Activated naive CD4-positive, alpha-beta T cell treated with Interleukin-2 at 50 U/mL for 16 hours (primary cell): ENCODE measurements around the gene TNFRSF21.
"Not testable (repeated sequence)": the region's sequence is repeated elsewhere in the genome, so short reads cannot be mapped to it uniquely, and the experiment has no call there.

ENCODE experiments used
- DNase-seq: peaks from one replicate; pipeline ENCODE4 v3.0.0-alpha.2; 2020

TNFRSF21 gene

DNA sequence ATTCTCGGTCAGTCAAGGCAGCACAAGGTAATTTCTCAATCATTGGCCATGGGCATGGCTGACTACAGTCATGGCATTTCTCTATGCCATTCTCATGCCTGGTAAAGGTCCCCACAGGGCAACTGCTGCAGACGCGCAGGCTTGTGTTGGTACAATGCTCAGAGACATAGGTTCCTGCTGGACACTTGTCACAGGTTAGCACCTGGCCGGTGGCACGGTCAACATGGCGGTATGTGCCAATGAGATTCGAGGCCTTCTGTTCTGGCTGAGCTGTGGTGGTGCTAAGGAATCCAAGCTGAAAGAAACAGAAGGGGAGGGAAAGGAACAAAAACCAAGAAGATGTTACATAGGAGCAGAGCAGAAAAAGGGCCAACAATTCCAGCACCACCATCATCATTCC, 23.4 kb downstream of the TNFRSF21 start:
- no peak for DNase-seq

DNA sequence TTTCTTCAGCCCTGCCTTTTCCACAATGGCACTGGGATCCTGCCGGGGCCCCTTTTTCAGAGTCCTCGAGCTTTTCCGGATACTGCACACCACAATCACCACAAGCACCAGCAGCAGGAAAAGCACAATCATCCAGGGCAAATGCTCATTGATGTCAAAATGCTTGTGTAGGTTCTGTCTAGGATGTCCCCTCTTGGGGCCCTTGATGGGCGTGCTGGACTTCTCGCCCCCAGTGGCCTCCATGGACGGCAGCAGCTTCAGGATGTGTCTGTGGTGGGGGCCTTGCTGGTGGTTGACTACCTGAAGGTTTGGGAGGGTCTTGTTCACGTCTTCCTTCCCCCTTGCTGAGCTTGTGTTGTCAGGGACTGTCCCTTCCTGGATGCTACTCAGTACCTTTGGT, 25.7 kb downstream of the TNFRSF21 start:
- DNase-seq = no peak

DNA sequence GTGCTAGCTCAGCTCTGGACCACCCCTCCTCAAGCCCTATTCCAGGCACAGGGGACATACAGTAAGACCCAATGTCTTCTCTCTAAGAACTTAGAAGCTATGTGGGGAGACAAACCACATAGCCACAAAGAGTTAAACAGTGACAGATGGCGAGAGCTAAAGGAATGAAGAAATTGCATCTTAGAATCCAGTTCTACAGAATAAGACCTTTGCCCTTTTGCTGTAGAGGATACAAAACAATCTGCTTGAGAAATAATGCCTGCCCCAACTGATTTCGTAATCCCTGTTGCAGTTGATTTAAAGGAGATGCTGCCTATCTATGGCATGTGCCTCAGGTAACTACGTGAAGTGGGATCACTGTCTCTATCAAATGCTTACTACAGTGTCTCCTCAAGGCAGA, 31.2 kb downstream of the TNFRSF21 start:
- DNase-seq = no peak

DNA sequence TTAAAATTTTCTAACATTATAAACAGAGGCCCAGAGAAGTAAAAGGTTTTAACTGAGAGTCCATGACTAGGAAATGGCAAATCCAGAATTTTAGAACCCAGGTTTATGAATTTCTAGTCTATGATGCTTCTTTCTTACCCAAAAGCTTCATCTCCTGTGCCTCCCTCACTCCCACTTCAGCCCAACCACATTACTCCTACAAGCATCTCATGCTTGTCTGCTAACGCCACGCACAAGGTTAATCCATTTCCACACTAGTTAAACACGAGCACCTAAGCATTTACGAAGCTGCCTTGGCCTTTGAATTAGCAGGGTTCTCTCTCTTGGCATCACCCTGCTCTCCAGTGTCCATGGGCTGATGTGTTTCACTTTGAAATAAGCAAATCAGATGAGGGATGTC, 32.0 kb downstream of the TNFRSF21 start:
- DNase-seq = no peak

DNA sequence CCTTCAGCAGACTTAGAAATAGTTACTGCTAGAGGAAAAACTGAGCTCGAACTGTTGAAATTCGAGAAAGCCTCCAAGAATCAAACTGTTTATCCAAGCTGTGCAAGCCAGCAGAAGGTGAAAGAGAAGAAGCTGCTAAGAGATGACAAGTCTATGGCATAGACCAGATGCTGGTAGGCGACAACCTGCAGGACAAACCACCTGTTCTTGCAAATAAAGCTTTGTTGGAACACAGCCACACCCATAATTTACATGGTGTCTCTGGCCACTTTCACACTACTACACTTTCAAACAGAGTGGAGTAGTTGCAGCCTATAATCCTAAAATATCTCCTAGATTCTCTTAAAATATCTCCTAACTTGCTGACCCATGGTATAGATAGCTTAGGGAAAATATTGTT, 33.3 kb downstream of the TNFRSF21 start:
- no peak for DNase-seq

DNA sequence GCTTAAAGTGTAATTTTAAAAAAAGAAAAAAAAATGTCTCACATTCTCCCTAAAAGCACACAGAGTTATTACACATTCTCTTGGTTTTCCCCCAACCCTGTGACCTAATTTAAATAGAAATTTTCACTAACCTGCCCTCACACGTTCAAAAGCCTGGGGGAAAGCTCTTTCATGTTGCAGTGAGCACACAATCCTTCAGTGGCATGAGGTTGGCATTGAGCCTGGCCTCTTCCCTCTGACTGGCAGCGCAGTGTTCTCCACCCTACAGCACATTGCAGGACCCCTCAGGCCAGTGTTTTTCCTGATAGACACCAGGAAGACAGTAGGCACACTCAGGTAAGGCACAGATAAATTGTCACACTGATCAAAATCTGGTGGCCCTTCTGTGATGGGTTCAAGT, 34.1 kb downstream of the TNFRSF21 start:
- DNase-seq = no peak

DNA sequence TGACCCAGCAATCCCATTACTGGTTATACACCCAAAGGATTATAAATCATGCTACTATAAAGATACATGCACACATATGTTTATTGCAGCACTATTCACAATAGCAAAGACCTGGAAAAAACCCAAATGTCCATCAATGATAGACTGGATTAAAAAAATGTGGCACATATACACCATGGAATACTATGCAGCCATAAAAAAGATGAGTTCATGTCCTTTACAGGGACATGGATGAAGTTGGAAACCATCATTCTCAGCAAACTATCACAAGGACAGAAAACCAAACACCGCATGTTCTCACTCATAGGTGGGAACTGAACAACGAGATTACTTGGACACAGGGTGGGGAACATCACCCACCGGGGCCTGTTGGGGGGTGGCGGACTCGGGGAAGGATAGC, 34.6 kb downstream of the TNFRSF21 start:
- not testable (repeated sequence) for DNase-seq

DNA sequence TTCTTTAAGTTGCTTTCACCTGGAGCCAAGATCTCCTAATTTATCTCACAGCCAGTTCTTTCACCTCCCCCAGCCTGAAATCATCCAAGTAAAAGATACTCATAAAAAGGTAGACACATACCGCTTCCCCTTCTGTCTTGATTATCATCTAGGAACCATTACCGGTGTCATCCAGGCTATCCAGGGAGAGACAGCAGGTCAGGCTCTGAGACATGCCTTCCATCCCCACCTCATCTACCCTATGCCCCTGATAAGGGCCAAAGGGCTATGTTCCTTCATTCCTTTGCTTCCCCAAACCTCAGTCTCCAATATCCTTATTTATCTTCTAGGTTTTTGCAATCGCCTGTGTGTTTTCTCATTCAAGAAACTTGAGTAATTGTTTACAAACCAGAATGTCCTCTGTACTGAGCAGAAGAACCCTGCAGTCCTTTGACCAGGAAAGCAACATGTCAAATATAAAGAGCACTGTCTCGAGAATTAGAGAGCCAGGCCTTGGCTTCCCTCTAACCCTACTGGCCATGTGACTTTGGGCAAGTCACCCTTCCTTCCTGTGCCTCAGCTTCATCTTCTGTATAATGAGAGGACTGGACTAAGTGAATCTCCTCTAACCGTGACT, 41.0 kb downstream of the TNFRSF21 start:
- DNase-seq = no peak

DNA sequence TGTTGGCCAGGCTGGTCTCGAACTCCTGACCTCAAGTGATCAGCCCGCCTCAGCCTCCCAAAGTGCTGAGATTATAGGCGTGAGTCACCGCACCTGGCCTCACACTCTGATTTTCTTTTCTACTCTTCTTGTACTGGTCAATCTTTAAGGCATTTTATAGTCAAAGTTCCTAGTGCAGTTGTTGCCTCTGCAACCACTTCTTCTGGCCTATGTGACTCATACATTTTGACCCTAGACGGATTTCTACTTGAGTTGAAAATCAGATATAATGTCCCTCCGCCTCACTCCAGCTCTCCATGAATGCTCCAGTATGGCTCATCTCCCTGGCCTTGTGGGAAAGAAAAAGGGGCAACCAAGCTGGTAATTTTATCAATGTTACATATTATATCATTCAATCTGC, 42.4 kb downstream of the TNFRSF21 start:
- no peak for DNase-seq

DNA sequence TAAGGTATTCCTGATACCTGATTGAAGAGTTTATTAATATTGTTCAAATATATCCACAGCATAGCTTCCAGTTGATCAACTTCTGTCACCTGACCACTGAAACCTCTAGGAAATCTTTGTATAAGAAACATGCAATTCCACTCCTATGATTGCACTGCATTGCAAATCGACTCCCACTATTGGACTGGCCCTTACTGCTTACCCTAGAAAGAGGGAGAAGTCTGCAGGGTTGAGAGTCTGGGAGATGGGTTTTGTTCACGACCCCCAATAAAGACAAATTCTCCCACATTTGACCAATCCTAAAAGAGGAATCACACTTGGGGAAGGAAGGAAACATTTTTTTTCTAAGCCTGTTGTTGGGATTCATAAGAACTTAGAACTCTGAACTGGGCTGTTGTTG, 43.7 kb downstream of the TNFRSF21 start:
- DNase-seq = no peak

DNA sequence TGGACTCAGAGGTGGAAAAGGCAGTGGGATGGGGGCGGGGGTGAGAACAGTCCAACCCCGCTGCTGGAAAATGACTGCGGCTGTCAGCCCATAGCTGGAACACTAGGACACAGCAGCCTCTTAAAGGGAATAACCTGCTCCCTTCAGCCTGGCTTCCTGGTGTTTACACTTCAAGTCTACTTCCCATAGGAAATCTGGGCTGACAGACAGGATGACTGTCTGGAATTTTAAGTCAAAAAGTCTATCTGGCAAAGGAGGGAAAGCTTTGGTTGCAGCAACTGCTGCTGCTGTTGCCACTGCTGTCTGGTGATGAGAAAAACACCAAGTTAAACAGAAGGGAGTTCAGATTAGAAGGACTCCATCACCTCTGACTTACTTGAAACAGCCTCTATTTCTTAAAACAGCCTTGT, 44.9 kb downstream of the TNFRSF21 start:
- DNase-seq = no peak

DNA sequence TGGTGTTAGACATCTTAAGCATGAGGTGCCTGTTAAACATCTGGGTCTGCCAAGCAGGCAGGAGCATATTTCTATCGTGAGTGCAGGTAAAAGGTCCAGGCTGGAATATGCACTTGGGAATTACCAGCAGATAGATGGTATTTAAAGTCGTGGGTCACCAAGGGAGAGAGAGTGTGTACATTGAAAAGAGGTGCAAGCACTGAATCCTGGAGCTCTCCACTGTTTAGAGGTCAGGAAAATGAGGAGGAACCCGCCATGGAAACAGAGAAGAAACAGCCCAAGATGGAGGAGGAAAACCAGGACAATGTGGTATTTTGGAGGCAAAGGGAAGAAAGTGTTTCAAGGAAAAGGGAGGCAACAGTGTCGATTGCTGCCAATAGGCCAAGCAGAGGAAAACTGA, 46.4 kb downstream of the TNFRSF21 start:
- DNase-seq = no peak

DNA sequence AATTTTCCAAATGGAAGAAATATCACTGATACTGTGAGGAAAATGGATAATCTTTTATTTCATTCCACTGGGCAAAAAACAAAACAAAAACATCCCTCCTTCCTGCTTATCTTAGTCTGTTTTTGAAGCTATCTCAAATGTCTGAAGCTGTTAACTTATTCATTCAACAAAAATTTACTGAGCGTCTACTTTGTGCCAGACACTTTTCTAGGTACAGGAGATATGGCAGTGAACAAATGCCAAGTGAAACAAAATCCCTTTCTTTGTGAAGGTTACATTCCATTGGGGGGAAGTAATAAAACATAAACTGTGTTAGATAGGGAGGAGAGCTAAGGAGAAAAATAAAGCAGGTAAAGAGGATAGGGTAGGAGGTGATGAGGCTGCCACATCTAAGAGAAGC, 47.5 kb downstream of the TNFRSF21 start:
- no peak for DNase-seq

DNA sequence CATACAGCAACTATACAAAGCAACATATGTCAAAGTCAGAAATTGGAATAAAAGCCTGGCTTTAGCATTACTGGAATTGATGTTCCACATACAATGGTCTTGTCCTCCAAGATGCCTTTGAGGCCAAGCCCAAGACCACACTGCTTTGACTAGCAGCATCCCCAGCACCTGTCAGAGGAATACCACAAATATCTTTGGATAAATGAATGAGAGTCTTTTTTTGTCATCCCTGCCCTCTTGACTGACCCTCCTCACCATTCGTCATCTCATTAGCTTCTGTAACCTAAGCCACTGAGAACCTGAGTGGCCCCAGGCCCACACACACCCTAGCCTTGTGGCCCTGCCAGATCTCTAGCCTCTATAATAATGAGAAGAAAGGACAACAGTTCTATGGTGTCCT, 48.5 kb downstream of the TNFRSF21 start:
- no peak for DNase-seq

DNA sequence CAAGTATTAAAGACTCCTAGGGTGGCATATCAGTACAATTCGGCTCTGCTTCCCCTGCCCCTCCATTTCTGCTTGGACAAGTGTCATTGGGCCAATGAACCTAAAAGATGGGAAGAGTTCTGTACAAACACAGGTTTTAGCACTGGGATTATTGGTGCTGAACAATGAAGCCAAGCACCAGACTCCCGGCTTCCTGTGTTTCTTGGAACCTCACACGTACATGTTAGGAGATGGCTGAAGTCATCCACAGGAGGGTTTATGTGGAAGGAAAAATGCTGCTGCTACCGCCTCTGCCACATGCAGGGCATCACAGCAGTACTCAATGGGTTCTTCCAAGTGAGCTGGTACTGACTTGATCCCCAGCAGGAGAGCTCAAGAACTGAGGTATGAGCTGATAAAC, 49.7 kb downstream of the TNFRSF21 start:
- no peak for DNase-seq

DNA sequence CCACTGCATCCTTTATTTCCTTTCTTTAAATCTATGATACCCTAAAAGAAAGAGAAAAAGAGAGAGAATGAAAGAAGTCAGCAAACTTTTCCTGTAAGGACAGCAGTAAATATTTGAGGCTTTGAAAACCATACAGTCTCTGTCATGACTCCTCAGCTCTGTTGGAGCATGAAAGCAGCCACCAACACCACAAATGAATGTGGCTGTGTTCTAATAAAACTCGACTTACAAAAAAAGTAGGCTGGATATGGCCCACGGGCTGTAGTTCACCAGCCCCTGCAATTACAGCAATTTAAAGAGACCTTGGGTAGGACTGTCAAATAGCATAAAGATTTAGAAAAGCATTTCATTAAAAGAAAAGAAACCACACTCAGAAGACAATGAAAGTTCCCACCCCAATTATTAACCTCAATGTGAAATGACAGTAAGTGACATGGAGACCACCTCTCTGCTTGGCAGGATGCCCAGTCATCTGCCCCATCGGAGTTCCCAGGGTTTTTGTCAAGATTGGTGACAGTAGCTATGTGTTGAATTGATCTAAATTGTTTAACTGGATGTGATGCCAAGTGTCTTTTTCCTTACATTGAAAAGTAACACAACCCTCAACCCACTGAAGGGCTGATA, 50.9 kb downstream of the TNFRSF21 start:
- no peak for DNase-seq

DNA sequence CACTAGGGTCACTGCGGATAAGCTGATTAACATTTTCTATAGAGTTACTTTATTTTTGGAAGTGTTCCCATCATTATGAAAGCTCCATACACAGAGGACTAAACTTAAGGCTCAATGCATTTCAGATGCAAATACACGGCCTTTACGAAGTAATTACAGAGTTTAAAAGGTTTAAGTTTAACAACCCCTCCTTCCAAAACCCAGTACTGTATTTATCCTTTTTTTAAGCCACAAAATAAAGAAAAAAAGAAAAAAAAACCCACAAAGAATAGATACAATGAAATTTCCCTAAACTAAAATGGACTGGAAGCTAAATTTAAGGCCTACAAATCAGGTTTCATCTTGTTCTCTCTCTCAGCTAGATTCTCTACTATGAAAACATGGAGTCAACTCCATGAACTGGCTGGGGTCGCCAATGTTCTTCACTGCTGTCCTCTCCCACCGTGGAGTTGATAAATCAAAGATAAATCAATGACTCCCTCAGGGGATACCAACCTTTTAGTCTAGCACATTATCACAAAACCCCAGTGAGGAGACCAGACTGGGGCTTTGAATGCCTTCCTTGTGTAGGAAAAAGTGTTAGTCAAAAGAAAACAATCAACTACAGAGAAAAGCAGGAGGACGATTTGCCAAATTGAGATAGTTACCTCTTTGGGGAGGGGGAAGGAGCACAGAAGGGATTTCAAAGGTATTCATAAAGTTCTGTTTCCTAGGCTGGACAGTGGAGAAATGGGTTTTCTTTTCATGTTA, 52.5 kb downstream of the TNFRSF21 start:
- DNase-seq = no peak

DNA sequence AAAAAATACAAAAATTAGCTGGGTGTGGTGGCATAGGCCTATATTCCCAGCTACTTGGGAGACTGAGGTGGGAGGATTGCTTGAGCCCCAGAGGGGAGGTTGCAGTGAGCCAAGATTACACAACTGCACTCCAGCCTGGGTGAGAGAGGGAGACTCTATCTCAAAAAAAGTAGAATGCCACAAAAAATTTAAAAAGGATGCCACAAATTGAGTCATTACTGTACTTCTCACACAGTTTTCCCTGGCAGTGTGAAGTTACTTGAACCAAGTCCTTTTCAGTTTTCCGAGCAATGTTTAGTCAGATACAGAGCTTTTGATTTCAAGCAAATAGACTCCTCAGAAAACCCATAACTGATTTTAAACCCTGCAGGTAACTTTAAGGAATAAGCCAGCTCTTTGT, 53.3 kb downstream of the TNFRSF21 start:
- no peak for DNase-seq

DNA sequence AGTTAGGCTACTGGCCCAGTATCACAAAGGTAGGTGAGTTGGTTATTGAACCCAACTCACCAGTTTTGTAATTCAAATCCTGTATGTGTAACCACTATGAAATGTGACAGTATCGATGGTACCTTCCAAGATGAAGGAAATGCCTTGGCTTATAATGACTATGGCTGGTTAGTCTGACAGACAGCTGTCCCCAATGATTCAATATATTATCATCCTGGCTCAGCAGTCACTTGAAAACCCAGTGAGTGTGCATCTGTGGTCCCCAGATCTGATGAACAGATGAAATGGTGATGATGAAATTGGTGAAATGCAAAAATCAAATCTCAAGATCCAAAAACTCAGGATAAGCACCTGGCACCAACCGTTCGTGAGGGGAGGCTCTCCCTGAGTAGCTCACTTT, 54.8 kb downstream of the TNFRSF21 start:
- no peak for DNase-seq

DNA sequence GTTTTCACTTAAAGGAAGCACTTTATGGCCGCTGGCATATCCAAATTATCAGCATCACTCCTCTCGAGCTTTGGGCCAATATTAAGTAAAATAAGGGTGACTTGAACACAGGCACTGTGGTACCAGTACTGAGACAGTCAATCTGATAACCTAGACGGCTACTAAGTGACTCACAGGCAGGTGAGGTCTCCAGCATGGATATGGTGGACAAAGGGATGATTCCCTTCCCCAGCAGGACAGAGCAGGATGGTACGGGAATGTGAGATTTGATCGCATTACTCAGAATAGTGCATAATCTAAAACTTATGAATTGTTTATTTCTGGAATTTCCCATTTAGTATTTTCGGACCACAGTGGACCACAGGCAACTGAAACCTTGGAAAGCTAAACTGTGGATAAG, 55.7 kb downstream of the TNFRSF21 start:
- DNase-seq = no peak

DNA sequence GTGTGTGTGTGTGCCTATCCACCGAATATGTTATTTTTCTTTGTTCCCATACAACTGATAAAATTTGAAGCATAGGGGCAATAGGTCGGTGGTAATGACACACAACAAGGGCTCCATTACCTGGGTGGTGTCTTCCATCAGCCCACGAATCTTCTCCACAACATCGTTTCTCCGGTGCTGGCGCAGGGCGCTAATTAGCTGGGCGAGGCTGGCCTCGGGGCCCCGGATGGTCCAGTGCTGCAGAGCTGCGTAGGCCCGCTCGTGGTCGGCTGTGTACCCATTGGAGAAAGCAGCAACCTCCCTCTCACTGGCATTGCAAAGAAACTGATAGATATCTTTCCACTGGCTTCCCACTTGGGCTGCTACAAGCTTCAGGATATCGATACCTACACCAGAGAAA, 56.6 kb downstream of the TNFRSF21 start:
- DNase-seq = no peak

DNA sequence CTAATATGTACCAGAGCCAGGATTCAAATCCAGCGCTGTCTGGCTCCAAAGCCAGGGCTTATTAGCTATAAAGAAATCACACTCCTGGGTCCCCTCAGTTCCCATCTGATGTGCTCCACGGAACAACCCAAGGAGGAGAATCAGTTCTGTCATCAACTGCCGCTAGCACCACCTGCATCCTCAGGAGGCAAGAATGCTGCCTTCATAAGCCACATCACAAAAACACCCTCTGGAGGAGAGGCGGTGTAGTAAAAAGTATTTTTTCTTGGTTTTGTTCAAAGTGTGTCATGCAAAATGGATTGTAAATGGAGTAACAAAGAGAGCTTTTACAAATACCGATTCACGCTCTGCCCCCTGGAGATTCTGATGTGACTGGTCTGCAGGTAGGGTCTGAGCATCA, 57.1 kb downstream of the TNFRSF21 start:
- DNase-seq = no peak

DNA sequence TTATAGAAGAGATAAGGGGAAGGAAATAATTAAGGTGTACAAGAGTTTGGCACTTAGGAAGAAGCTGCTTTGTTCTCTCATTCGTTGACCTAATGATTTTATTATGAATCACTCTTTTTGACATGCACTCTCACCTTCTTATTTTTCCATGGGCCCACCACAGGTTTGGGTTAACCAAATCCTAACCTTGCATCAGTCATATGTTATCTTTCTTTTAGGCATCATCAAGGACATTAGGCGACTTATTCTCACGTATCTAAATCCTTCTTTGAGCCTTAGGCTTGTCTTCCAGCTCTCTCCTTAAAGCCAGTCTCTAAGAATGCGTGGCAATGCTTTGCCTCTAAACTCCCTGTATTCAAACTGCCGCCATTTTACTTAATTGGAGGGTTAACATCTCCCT, 58.3 kb downstream of the TNFRSF21 start:
- no peak for DNase-seq

DNA sequence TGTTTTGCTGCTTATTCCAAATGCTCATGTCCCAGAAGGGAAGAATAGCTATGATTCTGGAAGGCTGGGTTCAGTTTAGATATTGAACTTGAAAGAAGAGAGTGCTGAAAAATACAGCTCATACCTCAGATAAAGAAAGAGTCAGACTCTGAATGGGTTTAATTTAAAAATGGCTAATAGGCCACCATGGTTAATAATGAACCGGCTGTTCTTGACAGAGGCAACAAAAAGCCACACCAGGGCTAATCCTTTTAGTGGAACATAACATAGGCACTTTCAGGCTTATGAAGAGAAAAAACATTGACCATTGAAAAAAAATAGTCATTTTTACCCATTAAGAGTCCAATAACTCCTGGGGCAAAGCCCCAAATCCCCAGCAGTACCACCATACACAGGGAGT, 59.4 kb downstream of the TNFRSF21 start:
- DNase-seq = no peak

DNA sequence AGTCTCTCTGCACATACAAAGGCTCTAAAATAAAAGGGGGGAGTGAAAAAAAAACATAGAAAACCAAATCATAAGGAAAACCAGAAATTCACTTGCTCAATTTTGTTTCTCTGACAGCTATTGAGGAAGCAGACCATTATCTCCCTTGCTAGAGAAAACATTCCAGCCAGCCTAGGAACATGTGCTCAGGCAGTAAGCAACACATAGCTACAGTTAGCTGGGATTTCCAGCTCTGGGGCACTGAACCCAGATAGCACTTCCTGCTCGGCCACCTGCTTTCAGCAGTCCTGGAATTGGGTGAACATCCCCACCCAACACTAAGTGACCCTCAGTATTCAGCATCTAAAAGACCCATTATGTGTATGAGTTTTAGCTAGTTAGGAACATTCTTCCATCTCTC, 61.3 kb downstream of the TNFRSF21 start:
- no peak for DNase-seq
